ENCODE data around the gene HES4. TPM values are rescaled to one million over a fixed set of nuclear protein-coding genes. Genes with fewer than 3 reads are reported as not detected.
A peak's percentile ranks its signal among the peaks of the same experiment; 100 is the strongest.
"Not testable (repeated sequence)": the region's sequence is repeated elsewhere in the genome, so short reads cannot be mapped to it uniquely, and the experiment has no call there.

The HES4 gene
- total and polyA plus RNA-seq, 11 donors = 25.7 to 98.1 (median 37.3) TPM

DNA sequence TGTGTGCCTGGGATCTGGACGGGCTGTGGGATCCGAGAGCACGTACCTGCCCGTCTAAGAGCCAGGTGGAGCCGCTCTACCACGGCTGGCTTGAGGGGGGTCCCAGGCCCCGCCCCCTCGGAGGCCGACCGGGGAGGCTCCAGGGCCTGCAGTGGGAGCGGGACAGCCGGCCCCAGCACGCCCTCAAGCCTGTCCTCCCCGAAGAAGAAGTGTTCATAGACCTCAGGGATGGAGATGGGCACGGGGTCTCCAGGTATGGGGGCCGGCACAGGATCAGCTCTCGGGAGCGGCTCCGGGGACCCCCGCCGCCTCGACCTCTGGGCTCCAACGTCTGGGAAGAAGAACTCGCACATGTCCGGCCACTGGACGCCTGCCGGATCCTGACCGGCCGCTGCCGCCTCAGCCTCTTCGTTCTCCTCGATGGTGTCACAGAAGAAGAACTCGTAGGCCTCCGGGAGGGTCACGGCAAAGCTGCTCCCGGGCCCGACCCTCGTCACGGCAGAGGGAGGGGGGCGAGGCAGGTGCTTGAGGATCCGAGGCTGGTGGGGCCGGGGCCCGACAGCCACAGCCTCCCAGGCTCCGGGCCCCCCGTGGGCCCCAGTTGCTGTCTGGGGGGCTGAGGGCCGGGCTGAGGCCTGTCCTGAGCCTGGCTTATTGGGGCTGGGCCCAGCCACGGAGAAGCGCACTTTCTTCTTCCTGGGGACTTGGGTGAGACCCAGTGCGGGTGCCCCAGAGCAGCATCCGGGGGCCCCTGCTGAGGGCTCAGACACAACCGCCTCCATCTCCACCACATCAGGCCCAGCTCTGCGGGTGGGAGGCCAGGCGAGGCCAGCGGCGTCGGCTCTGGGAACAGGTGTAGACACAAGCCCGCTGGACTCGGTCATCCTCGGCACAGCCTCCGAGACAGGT is 20.8 kb downstream of the HES4 start:
- peaks cover 0 to 4% (median 0%) of the 10 kb centered on the region in 9 donors for H3K36me3 ChIP-seq
- intact Hi-C loops (cut with DNase I) = loop anchor here in 1 of 10 donors (10.0 kb wide), 1 partner anchor 516 kb away; no protein-coding TSS in a partner anchor
- ATAC-seq (no peak), DNase-seq (peak in 3 of 5 donors; percentile 8 to 60 (median 23))
- 70 to 85% (median 73%) methylated on average over 42 to 60 of the region's 60 CpGs for WGBS, 4 donors
- TF ChIP-seq POLR2A (IDR thresholded peaks at IDR 0.05) = no peak
- no peak for TF ChIP-seq CTCF (IDR thresholded peaks at IDR 0.05)
- peaks cover 0 to 41% (median 9%) of the 10 kb centered on the region in 12 donors for H3K4me1 ChIP-seq
- H3K9me3 ChIP-seq = no peaks in the 10 kb centered on the region
- peak overlapping the region; percentile 8 to 67 (median 56) for H3K4me3 ChIP-seq
- peaks cover 0 to 32% (median 12%) of the 10 kb centered on the region in 9 donors for H3K27me3 ChIP-seq
- peak overlapping the region; percentile 7 to 100 (median 96) for H3K27ac ChIP-seq

- Histone ChIP-seq H3K27me3 (peaks cover 0 to 38% (median 15%) of the 10 kb centered on the region in 9 donors), H3K4me3 (peak overlapping the region; percentile 8 to 67 (median 56)), H3K36me3 (peaks cover 0 to 4% (median 0%) of the 10 kb centered on the region in 9 donors), H3K4me1 (peaks cover 0 to 43% (median 11%) of the 10 kb centered on the region in 12 donors), H3K27ac (peak overlapping the region in 11 of 12 donors; percentile 1 to 100 (median 97)), H3K9me3 (no peaks in the 10 kb centered on the region)
- intact Hi-C loops (cut with DNase I) = loop anchor here in 1 of 10 donors (10.0 kb wide), 1 partner anchor 517 kb away; no protein-coding TSS in a partner anchor
- ATAC-seq (peak; percentile 1 to 32 (median 2)), DNase-seq (peak; percentile 61 to 78 (median 74))
- WGBS, 4 donors = 61 to 84% (median 73%) methylated on average over 24 to 44 of the region's 44 CpGs
- TF ChIP-seq CTCF (IDR thresholded peaks at IDR 0.05) (no peak), POLR2A (IDR thresholded peaks at IDR 0.05) (no peak)
Measured at GRCh38 chr1:978069-978834, 21.6 kb downstream of the HES4 start.

GRCh38 chr1:976791-977190 is 23.1 kb downstream of the HES4 start:
- H3K36me3 ChIP-seq, H3K4me3 ChIP-seq, ATAC-seq, H3K27ac ChIP-seq, H3K9me3 ChIP-seq: not testable (repeated sequence)
- Histone ChIP-seq H3K4me1 (peaks cover 0 to 42% (median 11%) of the 10 kb centered on the region in 12 donors), H3K27me3 (peaks cover 0 to 47% (median 21%) of the 10 kb centered on the region in 9 donors)
- 60 to 68% (median 65%) methylated on average over 1 to 15 of the region's 39 CpGs; no CpG with 5 or more reads in 1 of the 4 donors for WGBS, 4 donors
- intact Hi-C loops (cut with DNase I) = loop anchor here in 1 of 10 donors (10.0 kb wide), 1 partner anchor 518 kb away; no protein-coding TSS in a partner anchor
- peak in 3 of 5 donors; percentile 35 to 75 (median 60) for DNase-seq

DNA sequence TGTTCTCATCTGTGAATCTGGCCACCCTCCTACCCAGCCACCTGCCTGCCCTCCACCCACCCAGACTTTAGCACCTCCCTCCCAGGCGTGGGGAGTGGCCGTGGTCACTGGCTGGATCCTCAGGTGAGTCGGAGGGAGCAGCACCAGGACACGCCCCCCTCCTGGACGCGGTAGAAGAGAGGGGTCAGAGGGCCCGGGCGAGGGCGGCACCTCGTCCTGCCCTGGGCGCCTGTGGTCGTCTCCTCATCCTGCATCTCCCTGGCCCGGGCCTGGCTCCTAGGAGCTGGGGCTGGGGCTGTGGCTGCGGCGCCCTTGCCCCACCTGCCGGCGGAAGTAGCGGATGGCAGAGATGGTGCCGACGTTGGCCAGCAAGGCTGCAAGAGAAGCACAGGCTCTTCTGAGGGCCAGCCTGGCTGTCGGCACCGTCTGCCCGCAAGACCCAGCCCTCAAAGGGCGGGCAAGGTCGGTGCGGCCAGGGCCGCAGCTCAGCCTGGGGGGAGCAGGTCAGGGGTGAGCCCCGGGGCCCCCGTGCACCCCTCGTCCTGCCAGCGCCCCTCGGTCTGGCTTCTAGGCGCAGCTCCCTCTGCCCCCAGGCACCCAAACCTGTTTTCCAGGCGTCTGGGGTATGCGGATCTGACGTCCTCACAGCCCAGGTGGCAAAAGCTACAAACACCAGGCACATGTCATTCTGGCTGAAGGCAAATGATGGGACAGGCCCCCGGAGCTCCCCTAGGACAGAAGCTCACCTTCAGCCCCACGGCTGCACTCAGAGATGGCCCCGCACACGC is 23.8 kb downstream of the HES4 start:
- Histone ChIP-seq H3K36me3 (peaks cover 0 to 4% (median 0%) of the 10 kb centered on the region in 9 donors), H3K27ac (peak overlapping the region in 8 of 12 donors; percentile 29 to 76 (median 58)), H3K4me1 (peaks cover 0 to 46% (median 11%) of the 10 kb centered on the region in 12 donors), H3K4me3 (peak overlapping the region in 9 of 12 donors; percentile 12 to 40 (median 29)), H3K9me3 (no peaks in the 10 kb centered on the region), H3K27me3 (peaks cover 0 to 54% (median 28%) of the 10 kb centered on the region in 9 donors)
- WGBS, 4 donors = 9 to 21% (median 11%) methylated on average over 33 to 40 of the region's 40 CpGs
- intact Hi-C loops (cut with DNase I) = loop anchor here in 1 of 10 donors (10.0 kb wide), 1 partner anchor 519 kb away; no protein-coding TSS in a partner anchor
- no peak for ATAC-seq
- TF ChIP-seq POLR2A (IDR thresholded peaks at IDR 0.05) (no peak), CTCF (IDR thresholded peaks at IDR 0.05) (peak in 9 of 12 donors; percentile 4 to 59 (median 32))
- peak in 3 of 5 donors; percentile 44 to 79 (median 53) for DNase-seq
